ENCODE data around the gene ZNF536. TPM values are rescaled to one million over a fixed set of nuclear protein-coding genes. Genes with fewer than 3 reads are reported as not detected.

The ZNF536 gene
- total and polyA plus RNA-seq, 2 of the 4 experiments (the other 2 are of a cell fraction) = not detected

DNA sequence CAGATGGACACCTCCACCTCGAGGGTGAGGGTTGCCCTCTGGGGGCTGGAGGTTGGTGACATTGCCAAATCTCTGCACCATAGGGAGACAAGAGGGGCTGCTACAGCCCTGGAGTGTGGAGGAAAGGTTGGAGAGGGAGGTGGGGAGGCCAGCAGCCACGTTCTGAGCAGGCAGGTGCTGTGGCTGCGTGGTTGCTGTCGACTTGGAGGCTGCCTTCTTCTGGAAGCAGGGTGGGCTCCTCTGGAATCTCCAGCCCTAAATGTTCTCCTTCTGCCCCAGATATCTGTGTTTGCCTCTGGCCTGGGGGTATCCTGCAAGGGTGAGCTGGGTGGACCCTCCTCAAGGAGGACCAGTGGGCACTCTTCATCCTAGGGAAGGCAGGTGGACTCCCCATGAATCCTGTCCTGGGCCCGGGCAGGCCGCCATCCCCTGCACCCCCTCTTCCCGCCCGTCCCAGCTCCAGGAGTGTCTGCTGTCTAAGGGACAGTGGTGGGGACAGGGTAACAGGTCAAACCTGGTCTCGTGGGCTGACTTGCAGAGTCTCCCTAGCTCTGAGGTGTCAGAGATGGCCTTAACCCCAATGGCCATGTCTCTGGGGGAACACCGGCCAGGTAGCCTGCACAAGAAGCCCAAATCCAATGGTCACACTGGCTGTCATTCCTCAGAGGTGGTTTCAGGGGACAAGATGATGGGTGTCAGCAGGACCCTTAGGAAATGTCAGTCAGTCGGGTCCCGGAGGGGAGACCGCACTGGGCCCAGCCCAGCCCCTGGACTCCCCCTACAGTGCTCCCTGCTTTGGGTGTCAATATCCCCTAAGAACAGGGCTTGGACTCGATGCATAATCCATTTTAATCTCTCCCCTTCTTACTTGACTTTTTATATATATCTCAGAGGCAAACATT, 32.3 kb upstream of the ZNF536 start (continued):
- TF ChIP-seq ELK1 (IDR thresholded peaks at IDR 0.05; ENCODE audit: borderline replicate concordance, low read depth, low read length) = no peak

- Histone ChIP-seq H3K36me3 (ENCODE audit: control insufficient read depth, insufficient read depth, low read length) (no peaks in the 10 kb centered on the region), H3K27ac (ENCODE audit: insufficient read depth, low read length) (no peak overlapping the region), H3K9ac (ENCODE audit: low read depth, low read length) (no peak overlapping the region), H4K20me1 (ENCODE audit: insufficient read depth, low read length) (no peaks in the 10 kb centered on the region), H3K9me3 (ENCODE audit: control insufficient read depth, insufficient read depth, low read length) (peaks cover 33% of the 10 kb centered on the region), H3K4ac (ENCODE audit: low read depth, low read length) (no peak overlapping the region), H3K9me1 (ENCODE audit: insufficient read depth, low read length) (no peaks in the 10 kb centered on the region), H2AK9ac (replicated peaks; ENCODE audit: low read depth, low read length, poor library complexity) (no peak overlapping the region), H3K79me1 (ENCODE audit: low read depth in 1 of 2, low read length in 2 of 2) (no peaks in the 10 kb centered on the region), H3K4me1 (ENCODE audit: control insufficient read depth, insufficient read depth, low read length) (no peaks in the 10 kb centered on the region), H2BK20ac (ENCODE audit: low read depth, low read length) (no peak overlapping the region), H3K27me3 (ENCODE audit: control insufficient read depth, insufficient read depth, low read length) (no peaks in the 10 kb centered on the region), H3K4me2 (ENCODE audit: low read depth, low read length) (no peak overlapping the region), H2AFZ (replicated peaks; ENCODE audit: low read length, poor library complexity) (no peak overlapping the region), H4K5ac (ENCODE audit: low read depth, low read length) (no peak overlapping the region), H4K8ac (ENCODE audit: low read depth in 2 of 2, low read length in 2 of 2) (no peak overlapping the region), H3K4me3 (ENCODE audit: insufficient read depth, low read depth, low read length) (no peak overlapping the region), H2BK5ac (ENCODE audit: low read depth, low read length, poor library complexity, severe bottlenecking) (no peak overlapping the region), H4K91ac (ENCODE audit: insufficient read depth, low read depth, low read length) (no peak overlapping the region), H3K23ac (ENCODE audit: low read depth, low read length) (no peak overlapping the region), H2BK15ac (ENCODE audit: low read depth, low read length) (no peak overlapping the region), H3K14ac (replicated peaks; ENCODE audit: low read depth, low read length) (no peak overlapping the region), H3K56ac (ENCODE audit: extremely low read depth, insufficient read depth, low read length) (no peak overlapping the region; the same call in 1 of the 2 replicates), H2BK120ac (ENCODE audit: low read depth, low read length) (no peak overlapping the region), H3K18ac (ENCODE audit: low read depth, low read length) (no peak overlapping the region), H2AK5ac (ENCODE audit: low read depth, low read length) (no peak overlapping the region)
- in situ Hi-C loops (cut with MboI; ENCODE audit: low sequenced_read_pairs) = no loop called here
- no TSS peak for BruUV-seq (replicated peaks)
- DNase-seq (no peak), ATAC-seq (ENCODE audit: low read depth) (no peak)
- WGBS, 2 experiments (ENCODE audit: extremely low coverage in 2 of 2, insufficient read length in 1 of 2) = 0 to 60% methylated on average over 1 of the region's 11 CpGs
- ChIA-PET POLR2A (ENCODE audit: unreplicated experiment) (no interaction called here), CTCF (no interaction called here)
- dilution Hi-C loops (cut with HindIII; ENCODE audit: low sequenced_read_pairs, unreplicated experiment) = no loop called here
- no peak for TF ChIP-seq MAFK (IDR thresholded peaks at IDR 0.05; ENCODE audit: low read depth, low read length)
- intact Hi-C loops (cut with micrococcal nuclease) = no loop called here
Observed at GRCh38 chr19:30340771-30341561, 31.2 kb upstream of the ZNF536 start.

Measured in IMR-90 (cell line).